Lung (tissue), 12 donors: ENCODE data around the gene BAX. TPM values are rescaled to one million over a fixed set of nuclear protein-coding genes. Genes with fewer than 3 reads are reported as not detected.
A peak's percentile ranks its signal among the peaks of the same experiment; 100 is the strongest.

ENCODE experiments used
- ATAC-seq: fragments of 200-7000 bp; cut with Tn5 transposase; one replicate; pipeline ENCODE4 v1.9.1; 2020; ENCODE audit warnings: moderate number of reproducible peaks; ENCODE audit not compliant: insufficient read depth, low FRiP score
- DNase-seq, 3 donors: peaks; one replicate each; pipeline ENCODE4 v3.0.0-alpha.2; 2013 to 2017
- H3K27ac ChIP-seq, 2 donors: one replicate each; pipeline ENCODE4 v1.5.1; 2013; ENCODE audit warnings: mild to moderate bottlenecking in 2 of 2, moderate library complexity in 2 of 2, control low read depth in 1 of 2, inconsistent platforms in 1 of 2, low read depth in 1 of 2, low read length in 1 of 2
- H3K27me3 ChIP-seq, 3 donors: one replicate each; pipeline ENCODE4 v1.5.1; 2013; ENCODE audit warnings: low read length in 2 of 3; ENCODE audit not compliant: control insufficient read depth in 3 of 3, insufficient read depth in 3 of 3
- H3K36me3 ChIP-seq, 4 donors: one replicate each; pipeline ENCODE4 v1.5.1; 2013; ENCODE audit warnings: low read length in 4 of 4, mild to moderate bottlenecking in 1 of 4, moderate library complexity in 1 of 4; ENCODE audit not compliant: control insufficient read depth in 4 of 4, insufficient read depth in 4 of 4
- H3K4me1 ChIP-seq, 5 donors: one replicate each; pipeline ENCODE4 v1.5.1; 2013; ENCODE audit warnings: low read length in 5 of 5, mild to moderate bottlenecking in 2 of 5, moderate library complexity in 1 of 5; ENCODE audit not compliant: control insufficient read depth in 5 of 5, insufficient read depth in 5 of 5
- H3K4me3 ChIP-seq: one replicate; pipeline ENCODE4 v1.5.1; 2013; ENCODE audit warnings: mild to moderate bottlenecking, control low read depth, moderate library complexity
- H3K9ac ChIP-seq, 2 donors: one replicate each; pipeline ENCODE4 v1.5.1; 2013; ENCODE audit warnings: low read length in 2 of 2, control low read depth in 1 of 2; ENCODE audit not compliant: insufficient read depth in 1 of 2
- H3K9me3 ChIP-seq, 4 donors: one replicate each; pipeline ENCODE4 v1.5.1; 2013; ENCODE audit warnings: low read length in 3 of 4, mild to moderate bottlenecking in 1 of 4, moderate library complexity in 1 of 4; ENCODE audit not compliant: control insufficient read depth in 4 of 4, insufficient read depth in 3 of 4
- WGBS, 2 donors: extraction: QIAGEN DNeasy Blood & Tissue Kit; methylation state at CpG; one replicate each; pipeline ENCODE4 v1.1.7; 2013; 5-methylcytosine and 5-hydroxymethylcytosine counted together
- polyA plus RNA-seq, 2 donors: library from polyadenylated mRNA; stranded (reverse); fragments of 200-250 nt; gene quantifications; one replicate each; pipeline ENCODE4 v1.2.1, GENCODE V29; 2013
- total RNA-seq, 2 donors: library from RNA; depleted of rRNA in 1 of 2; stranded (reverse); fragments of >200 nt in 1 of 2; gene quantifications; one replicate each; pipeline ENCODE4 v1.2.1, GENCODE V29; 2014 to 2021
- TF ChIP-seq, protein P1 (sequence below): IDR thresholded peaks from 2 replicates; pipeline ENCODE4 v1.5.1; 2012; ENCODE audit warnings: mild to moderate bottlenecking; ENCODE audit errors: control extremely low read depth, extremely low read depth
- donor health status: control.
- donor health status: control.
- donor health status: Bipolar disorder and iron deficiency.
- donor health status: healthy.
- donor health status: DM: yes; HTN: yes; CAD: no.

Gene BAX
- total and polyA plus RNA-seq, 4 donors: 25.9 to 121 (median 104) TPM

DNA sequence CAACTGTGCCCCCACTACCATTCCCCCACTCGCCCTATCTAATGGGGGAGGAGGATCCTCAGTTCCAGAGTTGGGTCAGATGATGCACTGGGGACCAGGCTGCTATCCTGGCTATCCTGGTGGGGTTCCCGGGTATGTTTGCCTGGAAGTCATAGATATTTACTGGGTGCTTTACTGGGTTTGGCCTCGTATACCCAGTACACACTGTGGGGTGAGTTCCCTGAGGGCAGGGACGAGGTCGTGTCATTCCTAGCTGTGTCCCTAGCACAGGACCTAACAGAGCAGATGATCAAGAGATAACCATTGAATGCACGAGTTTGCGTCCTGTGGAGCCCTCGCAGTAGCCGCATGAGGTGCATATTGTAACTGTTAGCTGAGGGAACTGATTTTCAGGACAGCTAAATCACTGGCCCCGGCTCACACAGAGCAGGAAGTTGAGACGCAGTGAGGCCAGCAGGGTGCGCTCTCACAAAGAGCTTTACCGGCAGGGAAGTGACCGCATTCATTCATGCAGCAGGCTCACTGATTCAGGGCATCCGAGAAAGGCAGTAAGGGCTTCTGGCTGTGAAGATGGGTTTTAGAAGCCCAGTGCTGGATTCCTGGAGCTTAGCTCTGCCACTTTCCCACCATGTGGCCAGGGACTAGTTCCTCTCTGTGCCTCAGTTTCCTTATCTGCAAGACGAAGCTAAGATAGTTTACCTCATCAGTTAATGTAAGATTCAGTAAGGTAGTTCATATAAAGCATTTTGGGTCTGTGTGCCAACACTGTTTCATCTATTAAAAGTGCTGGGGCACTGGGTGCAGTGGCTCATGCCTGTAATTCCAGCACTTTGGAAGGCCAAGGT, 45.0 kb downstream of the BAX start:
- Histone ChIP-seq H3K4me3 (no peak overlapping the region), H3K4me1 (peaks cover 0 to 4% (median 0%) of the 10 kb centered on the region in 5 donors), H3K9ac (no peak overlapping the region), H3K36me3 (peaks cover 5 to 12% (median 8%) of the 10 kb centered on the region in 4 donors), H3K27me3 (no peaks in the 10 kb centered on the region), H3K9me3 (no peaks in the 10 kb centered on the region), H3K27ac (no peak overlapping the region)
- DNase-seq (peak; percentile 37 to 66 (median 47)), ATAC-seq (no peak)
- WGBS, 2 donors: 61 to 71% methylated on average over 16 of the region's 16 CpGs
- TF ChIP-seq, protein P1, sequence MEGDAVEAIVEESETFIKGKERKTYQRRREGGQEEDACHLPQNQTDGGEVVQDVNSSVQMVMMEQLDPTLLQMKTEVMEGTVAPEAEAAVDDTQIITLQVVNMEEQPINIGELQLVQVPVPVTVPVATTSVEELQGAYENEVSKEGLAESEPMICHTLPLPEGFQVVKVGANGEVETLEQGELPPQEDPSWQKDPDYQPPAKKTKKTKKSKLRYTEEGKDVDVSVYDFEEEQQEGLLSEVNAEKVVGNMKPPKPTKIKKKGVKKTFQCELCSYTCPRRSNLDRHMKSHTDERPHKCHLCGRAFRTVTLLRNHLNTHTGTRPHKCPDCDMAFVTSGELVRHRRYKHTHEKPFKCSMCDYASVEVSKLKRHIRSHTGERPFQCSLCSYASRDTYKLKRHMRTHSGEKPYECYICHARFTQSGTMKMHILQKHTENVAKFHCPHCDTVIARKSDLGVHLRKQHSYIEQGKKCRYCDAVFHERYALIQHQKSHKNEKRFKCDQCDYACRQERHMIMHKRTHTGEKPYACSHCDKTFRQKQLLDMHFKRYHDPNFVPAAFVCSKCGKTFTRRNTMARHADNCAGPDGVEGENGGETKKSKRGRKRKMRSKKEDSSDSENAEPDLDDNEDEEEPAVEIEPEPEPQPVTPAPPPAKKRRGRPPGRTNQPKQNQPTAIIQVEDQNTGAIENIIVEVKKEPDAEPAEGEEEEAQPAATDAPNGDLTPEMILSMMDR: peak; percentile 45

DNA sequence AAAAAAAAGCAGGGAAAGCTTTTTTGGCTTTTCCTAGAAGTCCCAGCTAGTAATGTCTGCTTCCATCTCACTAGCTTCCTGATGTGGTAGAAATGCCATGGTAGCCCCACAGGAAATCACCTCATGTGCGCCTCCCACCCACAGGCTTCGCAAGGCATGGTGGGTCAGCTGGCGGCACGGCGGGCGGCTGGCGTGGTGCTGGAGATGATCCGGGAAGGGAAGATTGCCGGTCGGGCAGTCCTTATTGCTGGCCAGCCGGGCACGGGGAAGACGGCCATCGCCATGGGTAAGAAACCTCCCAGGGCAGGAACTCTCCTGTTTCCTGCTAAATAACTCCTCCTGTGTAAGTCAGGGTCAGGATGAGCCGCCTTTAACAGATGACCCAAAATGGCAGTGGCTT, 49.5 kb downstream of the BAX start:
- 98% methylated on average over 15 of the region's 15 CpGs for WGBS, 2 donors
- H3K9ac ChIP-seq: no peak overlapping the region
- no peak for ATAC-seq
- no peak overlapping the region for H3K4me3 ChIP-seq
- TF ChIP-seq, protein P1: no peak
- H3K9me3 ChIP-seq: no peaks in the 10 kb centered on the region
- no peak for DNase-seq
- no peaks in the 10 kb centered on the region for H3K4me1 ChIP-seq
- H3K27ac ChIP-seq: no peak overlapping the region
- H3K36me3 ChIP-seq: peaks cover 12 to 38% (median 16%) of the 10 kb centered on the region in 4 donors
- no peaks in the 10 kb centered on the region for H3K27me3 ChIP-seq

DNA sequence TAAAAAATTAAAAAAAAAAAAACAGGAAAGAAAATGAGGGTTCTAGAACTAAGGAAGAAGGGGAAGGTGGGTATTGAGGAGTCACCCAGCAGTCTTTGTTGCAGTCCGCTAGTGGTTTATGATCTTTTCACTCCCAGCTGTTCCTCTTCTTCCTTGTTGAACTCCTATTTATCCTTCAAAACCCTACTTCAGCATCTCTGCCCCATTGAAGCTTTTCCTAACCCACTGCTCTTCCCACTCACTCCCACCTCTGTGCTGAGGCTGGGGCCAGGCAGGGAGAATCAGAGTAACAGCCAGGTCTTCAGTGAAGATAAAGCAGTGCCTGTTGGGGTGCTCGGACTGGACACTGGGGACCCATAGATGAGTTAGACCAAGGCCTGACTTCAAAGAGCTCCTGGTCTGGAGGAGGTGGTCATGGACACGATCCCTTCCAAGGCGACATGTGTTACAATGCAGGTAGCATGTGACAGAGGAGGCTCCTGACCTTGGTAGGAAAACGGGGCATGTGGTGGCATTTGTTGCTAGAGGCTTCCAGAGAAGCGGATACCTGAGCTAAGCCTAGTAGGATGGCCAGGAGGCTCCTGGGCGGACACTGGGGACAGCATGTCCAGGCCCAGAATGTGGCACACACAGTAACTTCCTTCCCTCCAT, 50.4 kb downstream of the BAX start:
- Histone ChIP-seq H3K4me1 (no peaks in the 10 kb centered on the region), H3K9me3 (no peaks in the 10 kb centered on the region), H3K27ac (no peak overlapping the region), H3K9ac (no peak overlapping the region), H3K36me3 (peaks cover 12 to 43% (median 22%) of the 10 kb centered on the region in 4 donors), H3K4me3 (no peak overlapping the region), H3K27me3 (no peaks in the 10 kb centered on the region)
- TF ChIP-seq, protein P1: no peak
- ATAC-seq (no peak), DNase-seq (no peak)
- WGBS, 2 donors: 95 to 99% methylated on average over 7 of the region's 7 CpGs
